K562 (cell line): Measurements from ENCODE around the gene IFI6. TPM values are rescaled to one million over a fixed set of nuclear protein-coding genes. Genes with fewer than 3 reads are reported as not detected.
A peak's percentile ranks its signal among the peaks of the same experiment; 100 is the strongest.

Experiments used
- ATAC-seq: fragments of 200-7000 bp; cut with Tn5 transposase; 3 replicates; pipeline ENCODE4 v1.9.1; 2020; ENCODE audit warnings: moderate library complexity
- BruUV-seq: library from RNA; stranded (reverse); fragments of 400-500 nt; replicated peaks from 2 replicates; lab custom pipeline; 2021; lab: Mats Ljungman, UMichigan
- CTCF ChIA-PET: fragments of 300-600 bp; formaldehyde crosslinking; extraction: SDS; loops from one replicate; lab custom pipeline; 2021; ENCODE audit warnings: low intra/inter-chr PET ratio; lab: Yijun Ruan, JAX
- POLR2A ChIA-PET: fragments of 300-600, 350-650 bp; sonication (Branson Sonifier 250); formaldehyde crosslinking; extraction: SDS; loops from one replicate; lab custom pipeline; 2021; ENCODE audit warnings: antibody characterized with exemption, inconsistent platforms; lab: Yijun Ruan, JAX
- DNase-seq, 4 experiments: peaks; one replicate each; pipeline versions ENCODE4 v3.0.0 to v3.0.0-alpha.2; 2011 to 2018; ENCODE audit warnings: low spot score in 3 of 4, mixed read lengths in 3 of 4; ENCODE audit errors: extremely low read depth in 1 of 4
- FAIRE-seq: peaks from 2 replicates; lab custom pipeline; 2011; peaks lifted over from hg19 to GRCh38; lab: Jason Lieb, UNC
- H2AFZ ChIP-seq: 2 replicates; pipeline ENCODE4 v1.6.0; 2011; ENCODE audit warnings: low read depth, low read length, control low read depth, inconsistent platforms
- H3K27ac ChIP-seq: fragments of 200-600 bp; 3 replicates; pipeline ENCODE4 v1.8.0; 2011; ENCODE audit warnings: low read depth, mild to moderate bottlenecking, control low read depth, inconsistent platforms, low read length, moderate library complexity, mixed read lengths; ENCODE audit errors: extremely low read depth
- H3K27me3 ChIP-seq, 2 experiments: fragments of 300-600 bp in 1 of 2; 2 replicates in 1 of 2; 3 replicates in 1 of 2; pipeline versions ENCODE4 v1.6.0 to v1.8.0; 2011; ENCODE audit warnings: inconsistent platforms in 2 of 2, low read length in 2 of 2, mild to moderate bottlenecking in 1 of 2, mixed read lengths in 1 of 2, moderate library complexity in 1 of 2; ENCODE audit not compliant: control insufficient read depth in 2 of 2, insufficient read depth in 2 of 2
- H3K36me3 ChIP-seq: fragments of 300-600 bp; 3 replicates; pipeline ENCODE4 v1.8.0; 2011; ENCODE audit warnings: mild to moderate bottlenecking, low read length, inconsistent platforms; ENCODE audit not compliant: control insufficient read depth, insufficient read depth
- H3K4me1 ChIP-seq, 2 experiments: fragments of 200-600 bp in 1 of 2; replicated peaks in 1 of 2; 2 replicates in 1 of 2; 3 replicates in 1 of 2; pipeline versions ENCODE4 v1.5.1 to v1.8.0; 2011; ENCODE audit warnings: inconsistent platforms in 2 of 2, low read length in 2 of 2, mild to moderate bottlenecking in 1 of 2, mixed read lengths in 1 of 2, moderate library complexity in 1 of 2; ENCODE audit not compliant: control insufficient read depth in 2 of 2, insufficient read depth in 2 of 2
- H3K4me2 ChIP-seq: 2 replicates; pipeline ENCODE4 v1.6.1; 2011; ENCODE audit warnings: low read length, control low read depth, inconsistent platforms, mixed read lengths; ENCODE audit not compliant: insufficient read depth
- H3K4me3 ChIP-seq: fragments of 200-600 bp; sonication (generic), shearing (Covaris generic); 2 replicates; pipeline ENCODE4 v1.5.1; 2016; ENCODE audit warnings: control low read depth, inconsistent platforms
- H3K79me2 ChIP-seq: fragments of 200-600 bp; 3 replicates; pipeline ENCODE4 v1.8.0; 2011; ENCODE audit warnings: low read length, inconsistent platforms; ENCODE audit not compliant: control insufficient read depth, insufficient read depth
- H3K9ac ChIP-seq, 2 experiments: 2 replicates each; pipeline versions ENCODE4 v1.6.0 to v1.6.1; 2011; ENCODE audit warnings: low read depth in 2 of 2, low read length in 2 of 2, control low read depth in 1 of 2, inconsistent platforms in 1 of 2, mild to moderate bottlenecking in 1 of 2, mixed read lengths in 1 of 2; ENCODE audit not compliant: insufficient read depth in 1 of 2
- H3K9me1 ChIP-seq: one replicate; pipeline ENCODE4 v1.6.0; 2011; ENCODE audit warnings: inconsistent platforms, mild to moderate bottlenecking, low read length, moderate library complexity; ENCODE audit not compliant: control insufficient read depth, insufficient read depth
- H3K9me3 ChIP-seq: replicated peaks from 2 replicates; pipeline ENCODE4 v1.5.1; 2011; ENCODE audit warnings: low read depth, low read length, inconsistent platforms; ENCODE audit not compliant: control insufficient read depth, insufficient read depth
- H4K20me1 ChIP-seq: replicated peaks from 2 replicates; pipeline ENCODE4 v1.6.1; 2011; ENCODE audit warnings: low read length, inconsistent platforms, mixed read lengths; ENCODE audit not compliant: control insufficient read depth, insufficient read depth
- BCOR ChIP-seq: fragments of 450-650 bp; IDR thresholded peaks from 2 replicates; pipeline ENCODE4 v1.6.1; 2016
- CHD4 ChIP-seq: fragments of 200-600 bp; sonication (generic); IDR thresholded peaks from 3 replicates; pipeline ENCODE4 v1.6.1; 2012; ENCODE audit warnings: low read depth, mild to moderate bottlenecking, mixed read lengths, low read length, inconsistent platforms; ENCODE audit not compliant: insufficient read depth, insufficient replicate concordance, poor library complexity, severe bottlenecking
- ESRRA ChIP-seq: fragments of 450-650 bp; IDR thresholded peaks from 2 replicates; pipeline ENCODE4 v1.6.1; 2014; ENCODE audit warnings: low read depth, mild to moderate bottlenecking, moderate library complexity, borderline replicate concordance
- HDAC2 ChIP-seq: fragments of 450-650 bp; IDR thresholded peaks from 2 replicates; pipeline ENCODE4 v1.6.1; 2016; ENCODE audit warnings: mild to moderate bottlenecking
- KDM1A ChIP-seq, 2 experiments: fragments of 450-650 bp; IDR thresholded peaks; 2 replicates each; pipeline ENCODE4 v1.6.1; 2016; ENCODE audit warnings: mild to moderate bottlenecking in 2 of 2
- KLF10 ChIP-seq: fragments of 250-450 bp; sonication (Bioruptor Pico); IDR thresholded peaks from 2 replicates; pipeline ENCODE4 v1.6.1; 2021; ENCODE audit warnings: matching md5 sums
- MTF1 ChIP-seq: fragments of 250-450 bp; sonication (Bioruptor Pico); IDR thresholded peaks from 2 replicates; pipeline ENCODE4 v1.9.0; 2021; ENCODE audit warnings: moderate library complexity, mild to moderate bottlenecking, inconsistent platforms, borderline replicate concordance
- POLR2AphosphoS5 ChIP-seq: IDR thresholded peaks from 2 replicates; pipeline ENCODE4 v1.6.1; 2011; ENCODE audit warnings: mild to moderate bottlenecking, low read depth, low read length, moderate library complexity; ENCODE audit not compliant: control insufficient read depth, insufficient read depth
- RCOR1 ChIP-seq, 2 experiments: IDR thresholded peaks; 2 replicates each; pipeline ENCODE4 v1.6.1; 2012; ENCODE audit warnings: low read depth in 2 of 2, low read length in 2 of 2, borderline replicate concordance in 1 of 2, improper control_type of control experiment in 1 of 2
- RFX5 ChIP-seq: IDR thresholded peaks from 2 replicates; pipeline ENCODE4 v1.6.1; 2011; ENCODE audit warnings: low read depth, mild to moderate bottlenecking, improper control_type of control experiment, low read length
- SMARCA5 ChIP-seq: fragments of 450-650 bp; IDR thresholded peaks from 2 replicates; pipeline ENCODE4 v1.6.1; 2016
- ZKSCAN8 ChIP-seq: fragments of 200-800 bp; sonication (Bioruptor generic); IDR thresholded peaks from 2 replicates; pipeline ENCODE4 v1.6.1; 2016; ENCODE audit warnings: missing genetic modification characterization, missing compliant biosample characterization
- ZNF785 ChIP-seq: fragments of 250-450 bp; sonication (Bioruptor Pico); IDR thresholded peaks from 2 replicates; pipeline ENCODE4 v1.4.0; 2020; ENCODE audit warnings: mild to moderate bottlenecking
- WGBS: fragments of 100-300 bp; shearing (Covaris generic); methylation state at CpG from one replicate; pipeline ENCODE4 v1.1.6; 2016; ENCODE audit warnings: low coverage, mixed read lengths; ENCODE audit not compliant: insufficient coverage; ENCODE audit errors: missing lambda C conversion rate; 5-methylcytosine and 5-hydroxymethylcytosine counted together
- in situ Hi-C: fragments of 300-500 bp; cut with MboI; formaldehyde crosslinking; loops from 4 replicates; pipeline ENCODE4 v1.15.0; 2018; ENCODE audit warnings: inconsistent platforms, mixed read lengths
- intact Hi-C: fragments of 100-400 bp; cut with micrococcal nuclease; formaldehyde crosslinking; loops from 2 replicates; pipeline ENCODE4 v1.14.2; 2022
- polyA plus RNA-seq, 8 experiments: library from polyadenylated mRNA; depleted of rRNA in 4 of 8; stranded (reverse) in 5 of 8; unstranded in 3 of 8; fragments of >200 nt; fragmentation: Nextera tagmentation in 2 of 8; fragmentation: Illumina TruSeq in 1 of 8; extraction: Ambion mirVana in 2 of 8; extraction: Trizol in 1 of 8; gene quantifications; 2 replicates each; pipeline versions ENCODE4 v1.2.1 to v1.2.3, GENCODE V29; 2011 to 2014; ENCODE audit warnings: inconsistent platforms in 1 of 8, missing spikeins in 1 of 8
- total RNA-seq, 7 experiments: library from RNA; depleted of rRNA in 6 of 7; stranded (reverse); fragments of >200 nt in 6 of 7; fragmentation: Illumina TruSeq in 2 of 7; extraction: Trizol in 2 of 7; gene quantifications; 2 replicates each; pipeline versions ENCODE4 v1.2.1 to v1.2.3, GENCODE V29; 2011 to 2021; ENCODE audit warnings: low replicate concordance in 1 of 7
- TF ChIP-seq, protein P1 (sequence below): fragments of 250-450 bp; sonication (Bioruptor Pico); IDR thresholded peaks from 2 replicates; pipeline ENCODE4 v1.5.0; 2021; ENCODE audit warnings: mild to moderate bottlenecking, borderline replicate concordance
- TF ChIP-seq, protein P2 (sequence below): sonication (generic); formaldehyde crosslinking; IDR thresholded peaks from 2 replicates; pipeline ENCODE4 v1.8.1; 2023; ENCODE audit warnings: mild to moderate bottlenecking, missing genetic modification reagents
- TF ChIP-seq, protein P3 (sequence below): fragments of 250-450 bp; sonication (Bioruptor Pico); IDR thresholded peaks from 2 replicates; pipeline ENCODE4 v1.5.0; 2022; ENCODE audit warnings: mild to moderate bottlenecking

IFI6 gene
- total and polyA plus RNA-seq, 9 of the 15 experiments (the other 6 are each of a cell fraction or from before 2014, with no cell fraction given): 0.17 to 4.5 (median 2.2) TPM

DNA sequence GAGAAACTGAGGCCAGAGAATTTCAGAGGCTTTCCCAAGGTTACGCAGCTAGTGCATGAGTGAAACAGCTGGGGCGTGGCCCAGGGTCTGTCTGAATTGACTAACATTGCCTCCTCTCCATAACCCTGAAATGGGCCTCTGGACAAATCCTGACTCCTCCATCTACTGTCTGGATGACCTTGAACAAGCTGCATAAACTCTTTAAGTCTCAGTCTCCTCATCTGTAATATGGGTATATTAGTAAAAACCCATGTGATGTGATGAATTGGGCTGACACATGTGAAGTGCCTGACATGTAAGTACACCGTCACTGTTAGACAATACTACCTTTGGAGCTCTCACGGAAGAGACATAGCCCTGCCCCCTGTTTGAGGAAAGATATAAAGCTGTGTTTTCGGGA is 24.7 kb downstream of the IFI6 start:
- H3K4me2 ChIP-seq: no peak overlapping the region
- no peak for FAIRE-seq
- in situ Hi-C loops (no loop called here), intact Hi-C loops (no loop called here)
- no peaks in the 10 kb centered on the region for H3K36me3 ChIP-seq
- no peaks in the 10 kb centered on the region for H3K9me3 ChIP-seq
- no peaks in the 10 kb centered on the region for H3K9me1 ChIP-seq
- no peak overlapping the region for H3K4me3 ChIP-seq
- H3K27ac ChIP-seq: no peak overlapping the region
- H3K9ac ChIP-seq: no peak overlapping the region
- DNase-seq: peak in 1 of 4 experiments; percentile 12
- H3K79me2 ChIP-seq: no peaks in the 10 kb centered on the region
- no TSS peak for BruUV-seq
- H2AFZ ChIP-seq: no peak overlapping the region
- no peak for ATAC-seq
- no peaks in the 10 kb centered on the region for H4K20me1 ChIP-seq
- H3K27me3 ChIP-seq: no peaks in the 10 kb centered on the region
- ChIA-PET CTCF (no interaction called here), POLR2A (interaction anchor here (0.6 to 0.9 kb wide), 3 partner anchors 8 to 422 kb away, joined by 3 to 7 read pairs (median 3); no protein-coding TSS in a partner anchor)
- 51% methylated on average over 5 of the region's 5 CpGs for WGBS
- H3K4me1 ChIP-seq: peaks cover 15 to 19% of the 10 kb centered on the region in 2 experiments; a peak in 4 of 5 replicates
- TF ChIP-seq, protein P1, sequence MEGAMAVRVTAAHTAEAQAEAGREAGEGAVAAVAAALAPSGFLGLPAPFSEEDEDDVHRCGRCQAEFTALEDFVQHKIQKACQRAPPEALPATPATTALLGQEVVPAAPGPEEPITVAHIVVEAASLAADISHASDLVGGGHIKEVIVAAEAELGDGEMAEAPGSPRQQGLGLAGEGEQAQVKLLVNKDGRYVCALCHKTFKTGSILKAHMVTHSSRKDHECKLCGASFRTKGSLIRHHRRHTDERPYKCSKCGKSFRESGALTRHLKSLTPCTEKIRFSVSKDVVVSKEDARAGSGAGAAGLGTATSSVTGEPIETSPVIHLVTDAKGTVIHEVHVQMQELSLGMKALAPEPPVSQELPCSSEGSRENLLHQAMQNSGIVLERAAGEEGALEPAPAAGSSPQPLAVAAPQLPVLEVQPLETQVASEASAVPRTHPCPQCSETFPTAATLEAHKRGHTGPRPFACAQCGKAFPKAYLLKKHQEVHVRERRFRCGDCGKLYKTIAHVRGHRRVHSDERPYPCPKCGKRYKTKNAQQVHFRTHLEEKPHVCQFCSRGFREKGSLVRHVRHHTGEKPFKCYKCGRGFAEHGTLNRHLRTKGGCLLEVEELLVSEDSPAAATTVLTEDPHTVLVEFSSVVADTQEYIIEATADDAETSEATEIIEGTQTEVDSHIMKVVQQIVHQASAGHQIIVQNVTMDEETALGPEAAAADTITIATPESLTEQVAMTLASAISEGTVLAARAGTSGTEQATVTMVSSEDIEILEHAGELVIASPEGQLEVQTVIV (CRISPR knock-in tag): no peak
- peak; percentile 59 to 86 for TF ChIP-seq KDM1A (IDR thresholded peaks at IDR 0.05)
- TF ChIP-seq MTF1 (CRISPR knock-in tag): no peak
- peak; percentile 65; the same call in 1 of the 2 replicates for TF ChIP-seq SMARCA5
- peak; percentile 86 for TF ChIP-seq CHD4
- 0 out of 2 replicates have a peak, but pooled peaks have one; percentile 68 for TF ChIP-seq ZKSCAN8 (CRISPR knock-in tag)
- TF ChIP-seq KLF10 (CRISPR knock-in tag): no peak
- TF ChIP-seq HDAC2: 0 out of 2 replicates have a peak, but pooled peaks have one; percentile 26
- TF ChIP-seq BCOR: peak; percentile 86
- no peak for TF ChIP-seq POLR2AphosphoS5
- no peak for TF ChIP-seq RFX5
- TF ChIP-seq, protein P2, sequence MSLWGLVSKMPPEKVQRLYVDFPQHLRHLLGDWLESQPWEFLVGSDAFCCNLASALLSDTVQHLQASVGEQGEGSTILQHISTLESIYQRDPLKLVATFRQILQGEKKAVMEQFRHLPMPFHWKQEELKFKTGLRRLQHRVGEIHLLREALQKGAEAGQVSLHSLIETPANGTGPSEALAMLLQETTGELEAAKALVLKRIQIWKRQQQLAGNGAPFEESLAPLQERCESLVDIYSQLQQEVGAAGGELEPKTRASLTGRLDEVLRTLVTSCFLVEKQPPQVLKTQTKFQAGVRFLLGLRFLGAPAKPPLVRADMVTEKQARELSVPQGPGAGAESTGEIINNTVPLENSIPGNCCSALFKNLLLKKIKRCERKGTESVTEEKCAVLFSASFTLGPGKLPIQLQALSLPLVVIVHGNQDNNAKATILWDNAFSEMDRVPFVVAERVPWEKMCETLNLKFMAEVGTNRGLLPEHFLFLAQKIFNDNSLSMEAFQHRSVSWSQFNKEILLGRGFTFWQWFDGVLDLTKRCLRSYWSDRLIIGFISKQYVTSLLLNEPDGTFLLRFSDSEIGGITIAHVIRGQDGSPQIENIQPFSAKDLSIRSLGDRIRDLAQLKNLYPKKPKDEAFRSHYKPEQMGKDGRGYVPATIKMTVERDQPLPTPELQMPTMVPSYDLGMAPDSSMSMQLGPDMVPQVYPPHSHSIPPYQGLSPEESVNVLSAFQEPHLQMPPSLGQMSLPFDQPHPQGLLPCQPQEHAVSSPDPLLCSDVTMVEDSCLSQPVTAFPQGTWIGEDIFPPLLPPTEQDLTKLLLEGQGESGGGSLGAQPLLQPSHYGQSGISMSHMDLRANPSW (CRISPR knock-in tag): no peak
- TF ChIP-seq, protein P3, sequence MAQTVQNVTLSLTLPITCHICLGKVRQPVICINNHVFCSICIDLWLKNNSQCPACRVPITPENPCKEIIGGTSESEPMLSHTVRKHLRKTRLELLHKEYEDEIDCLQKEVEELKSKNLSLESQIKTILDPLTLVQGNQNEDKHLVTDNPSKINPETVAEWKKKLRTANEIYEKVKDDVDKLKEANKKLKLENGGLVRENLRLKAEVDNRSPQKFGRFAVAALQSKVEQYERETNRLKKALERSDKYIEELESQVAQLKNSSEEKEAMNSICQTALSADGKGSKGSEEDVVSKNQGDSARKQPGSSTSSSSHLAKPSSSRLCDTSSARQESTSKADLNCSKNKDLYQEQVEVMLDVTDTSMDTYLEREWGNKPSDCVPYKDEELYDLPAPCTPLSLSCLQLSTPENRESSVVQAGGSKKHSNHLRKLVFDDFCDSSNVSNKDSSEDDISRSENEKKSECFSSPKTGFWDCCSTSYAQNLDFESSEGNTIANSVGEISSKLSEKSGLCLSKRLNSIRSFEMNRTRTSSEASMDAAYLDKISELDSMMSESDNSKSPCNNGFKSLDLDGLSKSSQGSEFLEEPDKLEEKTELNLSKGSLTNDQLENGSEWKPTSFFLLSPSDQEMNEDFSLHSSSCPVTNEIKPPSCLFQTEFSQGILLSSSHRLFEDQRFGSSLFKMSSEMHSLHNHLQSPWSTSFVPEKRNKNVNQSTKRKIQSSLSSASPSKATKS (CRISPR knock-in tag): no peak
- TF ChIP-seq RCOR1 (IDR thresholded peaks at IDR 0.05; ENCODE audit: borderline replicate concordance in 1 of 2, low read depth in 2 of 2, low read length in 2 of 2): peak in 1 of 2 experiments; percentile 59; a peak in 2 of 4 replicates
- TF ChIP-seq ESRRA: peak; percentile 87
- TF ChIP-seq ZNF785 (CRISPR knock-in tag): no peak
